Transverse colon (tissue), 4 donors: ENCODE data around the gene STK39. TPM values are rescaled to one million over a fixed set of nuclear protein-coding genes. Genes with fewer than 3 reads are reported as not detected.

Experiments
- DNase-seq: peaks from one replicate; pipeline ENCODE4 v3.0.0-alpha.2; 2019
- H3K27ac ChIP-seq, 4 donors: fragments of 200-600 bp; sonication (generic); 2 replicates each; pipeline ENCODE4 v1.5.1; 2016 to 2018; ENCODE audit warnings: inconsistent platforms in 4 of 4
- H3K27me3 ChIP-seq: fragments of 200-600 bp; sonication (generic); 2 replicates; pipeline ENCODE4 v1.5.1; 2017; ENCODE audit warnings: inconsistent platforms
- H3K36me3 ChIP-seq, 4 donors: fragments of 200-600 bp; sonication (generic); 2 replicates each; pipeline ENCODE4 v1.5.1; 2017 to 2019; ENCODE audit warnings: inconsistent platforms in 4 of 4
- H3K4me1 ChIP-seq, 4 donors: fragments of 200-600 bp; sonication (generic); 2 replicates each; pipeline ENCODE4 v1.5.1; 2017 to 2020; ENCODE audit warnings: inconsistent platforms in 4 of 4
- H3K4me3 ChIP-seq, 4 donors: fragments of 200-600 bp; sonication (generic); 1 replicate in 1 of 4; 2 replicates in 3 of 4; pipeline versions ENCODE4 v1.5.1 to v1.6.1; 2017 to 2019; ENCODE audit warnings: inconsistent platforms in 4 of 4
- H3K9me3 ChIP-seq, 2 donors: fragments of 200-600 bp; sonication (generic); 2 replicates each; pipeline ENCODE4 v1.5.1; 2017 to 2019; ENCODE audit warnings: inconsistent platforms in 2 of 2
- CTCF ChIP-seq, 5 experiments: fragments of 200-600 bp in 3 of 5; fragments of 450-650 bp in 2 of 5; sonication (generic) in 3 of 5; IDR thresholded peaks; 1 replicate in 2 of 5; 2 replicates in 3 of 5; pipeline ENCODE4 v1.5.1; 2016 to 2017; ENCODE audit warnings: antibody characterized with exemption in 5 of 5, inconsistent platforms in 3 of 5, mild to moderate bottlenecking in 2 of 5, moderate library complexity in 1 of 5
- EP300 ChIP-seq: sonication (generic); formaldehyde crosslinking; IDR thresholded peaks from one replicate; pipeline ENCODE4 v1.6.1; 2017; ENCODE audit warnings: antibody characterized with exemption, low read depth
- POLR2A ChIP-seq: fragments of 450-650 bp; IDR thresholded peaks from one replicate; pipeline ENCODE4 v1.6.1; 2016; ENCODE audit warnings: antibody characterized with exemption, mild to moderate bottlenecking, moderate library complexity
- POLR2AphosphoS5 ChIP-seq, 3 donors: sonication (generic); formaldehyde crosslinking; IDR thresholded peaks; one replicate each; pipeline ENCODE4 v1.6.1; 2016; ENCODE audit warnings: antibody characterized with exemption in 3 of 3
- whole genome bisulfite sequencing, 2 donors: methylation state at CpG; one replicate each; pipeline ENCODE4 v1.1.5; 2018; ENCODE audit warnings: low coverage in 1 of 2; 5-methylcytosine and 5-hydroxymethylcytosine counted together
- in situ Hi-C, 4 donors: fragments of 200-750 bp; cut with MboI; loops; one replicate each; pipeline versions ENCODE4 v1.15.0 to v1.15.1; 2017; ENCODE audit warnings: low sequenced_read_pairs in 3 of 4, low pct_ligation_motif_present in 1 of 4, low pct_unique_long_range_greater_than_20kb in 1 of 4
- intact Hi-C: fragments of 100-400 bp; cut with DNase I; formaldehyde crosslinking; loops from one replicate; pipeline ENCODE4 v1.15.1; 2023; ENCODE audit warnings: low total_unique reads
- total RNA-seq, 4 donors: library from RNA; depleted of rRNA; stranded (reverse); fragments of >200 nt; gene quantifications; one replicate each; pipeline ENCODE4 v1.1.0, GENCODE V29; 2016

Gene STK39
- total RNA-seq, 4 donors from 2014 or later: 30.6 to 46.1 (median 36.7) TPM

GRCh38 chr2:168180914-168181313 is 66.5 kb downstream of the STK39 start:
- Histone ChIP-seq H3K4me3 (no peak overlapping the region), H3K27ac (no peak overlapping the region), H3K36me3 (peaks cover 0 to 1% (median 0%) of the 10 kb centered on the region in 4 donors), H3K27me3 (no peaks in the 10 kb centered on the region), H3K9me3 (no peaks in the 10 kb centered on the region), H3K4me1 (peaks cover 12 to 45% (median 25%) of the 10 kb centered on the region in 4 donors)
- no peak for TF ChIP-seq EP300
- TF ChIP-seq POLR2A: no peak
- no peak for TF ChIP-seq POLR2AphosphoS5 (IDR thresholded peaks at IDR 0.05)
- TF ChIP-seq CTCF (IDR thresholded peaks at IDR 0.05): no peak
- intact Hi-C loops (no loop called here), in situ Hi-C loops (no loop called here)
- no peak for DNase-seq
- WGBS, 2 donors: 37 to 68% methylated on average over 3 of the region's 3 CpGs

- H3K4me1 ChIP-seq: peaks cover 8 to 41% (median 21%) of the 10 kb centered on the region in 4 donors
- in situ Hi-C loops (no loop called here), intact Hi-C loops (no loop called here)
- no peaks in the 10 kb centered on the region for H3K9me3 ChIP-seq
- H3K4me3 ChIP-seq: no peak overlapping the region
- H3K36me3 ChIP-seq: peaks cover 0 to 1% (median 0%) of the 10 kb centered on the region in 4 donors
- DNase-seq: no peak
- no peaks in the 10 kb centered on the region for H3K27me3 ChIP-seq
- TF ChIP-seq POLR2AphosphoS5 (IDR thresholded peaks at IDR 0.05) (no peak), POLR2A (no peak), CTCF (IDR thresholded peaks at IDR 0.05) (no peak), EP300 (no peak)
- H3K27ac ChIP-seq: no peak overlapping the region
- WGBS, 2 donors: 80 to 83% methylated on average over 5 of the region's 5 CpGs
Observed at GRCh38 chr2:168180483-168180882, 66.9 kb downstream of the STK39 start.

- no peak for TF ChIP-seq CTCF (IDR thresholded peaks at IDR 0.05)
- TF ChIP-seq POLR2AphosphoS5 (IDR thresholded peaks at IDR 0.05): no peak
- TF ChIP-seq POLR2A: no peak
- TF ChIP-seq EP300: no peak
- Histone ChIP-seq H3K4me3 (no peak overlapping the region), H3K9me3 (no peaks in the 10 kb centered on the region), H3K4me1 (peaks cover 0 to 32% (median 12%) of the 10 kb centered on the region in 4 donors), H3K27ac (no peak overlapping the region), H3K36me3 (peaks cover 0 to 1% (median 0%) of the 10 kb centered on the region in 4 donors), H3K27me3 (no peaks in the 10 kb centered on the region)
- in situ Hi-C loops (no loop called here), intact Hi-C loops (no loop called here)
- 71 to 88% methylated on average over 4 to 5 of the region's 5 CpGs for WGBS, 2 donors
- no peak for DNase-seq
Observed at GRCh38 chr2:168179592-168179991, 67.8 kb downstream of the STK39 start.

- DNase-seq: no peak
- TF ChIP-seq CTCF (IDR thresholded peaks at IDR 0.05) (no peak), EP300 (no peak), POLR2AphosphoS5 (IDR thresholded peaks at IDR 0.05) (no peak), POLR2A (no peak)
- H3K27ac ChIP-seq: no peak overlapping the region
- no peak overlapping the region for H3K4me3 ChIP-seq
- no peaks in the 10 kb centered on the region for H3K9me3 ChIP-seq
- WGBS, 2 donors: 83 to 100% methylated on average over 1 to 4 of the region's 4 CpGs
- H3K36me3 ChIP-seq: peaks cover 0 to 1% (median 0%) of the 10 kb centered on the region in 4 donors
- H3K4me1 ChIP-seq: peaks cover 0 to 28% (median 9%) of the 10 kb centered on the region in 4 donors
- H3K27me3 ChIP-seq: no peaks in the 10 kb centered on the region
- intact Hi-C loops: no loop called here
- in situ Hi-C loops: no loop called here
Observed at GRCh38 chr2:168178520-168179324, 68.7 kb downstream of the STK39 start.
